T-helper 9 cell (primary cell): ENCODE measurements around the gene PPP2R3B.
"Not testable (repeated sequence)": the region's sequence is repeated elsewhere in the genome, so short reads cannot be mapped to it uniquely, and the experiment has no call there.

ENCODE experiments used
- DNase-seq: peaks from one replicate; pipeline ENCODE4 v3.0.0-alpha.2; 2020

Gene PPP2R3B

DNA sequence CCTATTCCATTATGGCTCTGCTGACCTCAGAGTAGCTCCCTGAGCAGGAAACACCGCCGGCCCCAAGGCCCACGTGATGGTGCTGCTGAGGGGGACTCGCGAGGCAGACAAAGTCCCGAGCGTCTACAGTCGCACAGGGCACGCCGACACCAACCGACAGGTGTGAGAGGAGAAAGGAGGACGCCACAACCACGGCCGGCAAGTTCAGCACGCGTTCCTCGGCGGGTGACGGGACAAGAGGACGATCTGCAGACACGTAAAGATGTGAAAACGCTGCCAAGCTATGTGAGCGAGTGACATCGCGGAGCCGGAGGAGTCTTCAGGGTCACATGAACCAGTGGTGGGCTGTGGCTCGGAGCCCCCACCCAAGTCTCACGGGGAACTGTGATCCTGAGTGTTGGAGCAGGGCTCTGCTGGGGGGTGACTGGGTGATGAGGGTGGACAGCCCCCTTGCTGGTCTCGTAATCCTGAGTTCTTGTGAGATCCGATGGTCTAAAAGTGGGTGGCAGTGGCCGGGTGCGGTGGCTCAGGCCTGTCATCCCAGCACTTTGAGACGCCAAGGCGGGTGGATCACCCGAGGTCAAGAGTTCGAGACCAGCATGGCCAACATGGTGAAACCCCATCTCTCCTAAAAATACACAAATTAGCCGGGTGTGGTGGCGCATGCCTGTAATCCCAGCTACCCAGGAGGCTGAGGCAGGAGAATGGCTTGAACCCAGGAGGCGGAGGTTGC lies 34.0 kb downstream of the PPP2R3B start:
- no peak for DNase-seq

DNA sequence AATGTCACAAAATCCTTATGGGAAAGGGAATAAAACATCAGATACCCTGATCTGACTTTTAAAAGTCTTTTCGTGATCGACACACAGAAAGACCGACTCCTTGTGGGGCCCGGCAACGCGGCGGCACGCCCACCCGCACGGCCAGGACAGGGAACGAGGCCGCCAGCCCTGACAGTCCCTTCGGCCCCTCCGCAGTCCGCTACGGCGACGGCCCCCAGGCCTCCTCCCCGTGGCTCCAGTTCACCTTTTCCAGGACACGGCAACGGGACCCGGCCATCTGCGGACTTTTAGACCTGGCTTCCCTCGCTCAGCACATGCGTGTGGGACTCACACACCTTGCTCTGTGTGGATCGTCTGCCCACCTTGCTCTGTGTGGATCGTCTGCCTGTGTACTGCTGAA lies 34.5 kb downstream of the PPP2R3B start:
- no peak for DNase-seq

DNA sequence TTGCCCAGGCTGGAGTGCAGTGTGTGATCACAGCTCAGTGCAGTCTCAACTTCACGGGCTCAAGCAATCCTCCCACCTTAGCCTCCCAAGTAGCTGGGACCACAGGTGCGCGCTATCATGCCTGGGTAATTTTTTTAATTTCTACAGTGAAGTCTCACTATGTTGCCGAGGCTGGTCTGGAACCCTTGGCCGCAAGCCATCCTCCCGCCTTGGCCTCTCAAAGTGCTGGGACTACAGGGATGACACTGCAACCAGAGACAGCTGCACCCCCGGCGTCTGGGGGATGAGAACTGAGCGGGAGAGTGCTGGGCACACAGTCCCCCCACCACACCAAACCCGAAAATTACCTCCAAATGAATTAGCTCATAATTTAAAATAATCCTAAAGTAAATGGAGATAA lies 35.0 kb downstream of the PPP2R3B start:
- no peak for DNase-seq

DNA sequence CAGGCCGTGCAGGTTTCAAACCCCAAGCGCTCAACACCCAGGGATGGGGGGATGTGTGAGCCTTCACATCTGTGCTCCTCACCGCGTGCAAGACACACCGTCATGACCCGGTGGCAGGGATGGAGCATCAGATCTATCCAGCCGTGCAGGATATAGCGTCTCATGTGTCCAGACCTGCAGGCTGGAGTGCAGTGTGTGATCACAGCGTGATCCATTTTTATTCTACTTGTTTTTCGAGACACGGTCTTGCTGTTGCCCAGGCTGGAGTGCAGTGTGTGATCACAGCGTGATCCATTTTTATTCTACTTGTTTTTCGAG lies 35.4 kb downstream of the PPP2R3B start:
- DNase-seq, result not testable (repeated sequence)

DNA sequence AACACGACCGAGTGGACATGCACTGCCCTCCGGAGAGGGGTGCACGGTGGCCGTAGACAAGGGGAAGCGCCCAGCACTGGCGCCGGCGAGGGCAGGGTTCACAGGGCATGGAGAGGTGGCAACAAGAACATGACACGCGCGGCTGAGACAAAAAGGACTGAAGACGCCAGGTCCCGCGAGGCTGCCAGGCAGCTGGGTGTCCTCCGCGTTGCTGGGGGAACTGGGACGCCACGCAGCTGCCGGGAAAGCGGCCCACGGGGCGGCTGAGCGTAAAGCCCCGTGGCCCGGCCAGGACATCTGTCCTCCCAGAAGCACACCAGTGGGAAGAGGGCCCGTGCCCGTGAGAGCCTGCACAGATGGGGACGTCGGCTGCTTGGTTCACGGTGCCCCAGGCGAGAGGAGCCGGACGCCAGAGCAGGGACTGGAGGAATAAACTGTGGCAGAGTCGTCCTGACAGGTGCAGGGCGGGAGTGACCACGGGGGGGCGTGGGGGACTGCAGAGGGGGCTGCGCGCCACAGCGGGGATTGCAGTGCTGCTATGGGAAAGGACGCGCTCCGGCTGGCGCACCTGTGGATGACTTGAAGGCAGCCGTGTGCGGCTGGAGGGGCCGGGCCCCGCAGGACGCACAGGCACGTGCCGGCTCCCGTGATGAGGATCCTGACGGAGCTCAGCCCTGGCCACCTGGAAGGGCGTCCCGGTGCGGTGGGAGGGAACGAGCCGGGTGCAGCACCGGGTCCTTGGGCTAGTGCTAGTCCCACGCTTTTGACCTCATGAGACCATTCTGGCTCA lies 36.0 kb downstream of the PPP2R3B start:
- DNase-seq, result no peak

DNA sequence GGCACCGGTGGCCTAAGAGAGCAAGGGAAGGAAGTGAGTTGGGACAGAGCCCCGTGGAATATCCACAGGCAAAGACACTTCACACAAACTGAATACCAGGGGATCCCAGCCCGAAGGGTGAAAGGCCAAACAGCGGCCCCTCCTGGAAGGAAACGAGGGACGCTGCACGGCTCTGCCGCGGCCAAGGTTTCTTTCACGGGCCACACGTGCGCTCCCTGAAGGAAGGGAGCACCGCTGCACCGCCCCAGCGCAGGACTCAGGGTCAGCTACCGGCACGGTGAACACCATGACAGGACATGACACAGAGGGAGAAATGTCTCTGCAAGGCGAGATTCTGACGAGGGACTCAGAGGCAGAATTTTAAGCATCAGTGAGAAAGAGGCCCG lies 36.6 kb downstream of the PPP2R3B start:
- DNase-seq, result no peak

DNA sequence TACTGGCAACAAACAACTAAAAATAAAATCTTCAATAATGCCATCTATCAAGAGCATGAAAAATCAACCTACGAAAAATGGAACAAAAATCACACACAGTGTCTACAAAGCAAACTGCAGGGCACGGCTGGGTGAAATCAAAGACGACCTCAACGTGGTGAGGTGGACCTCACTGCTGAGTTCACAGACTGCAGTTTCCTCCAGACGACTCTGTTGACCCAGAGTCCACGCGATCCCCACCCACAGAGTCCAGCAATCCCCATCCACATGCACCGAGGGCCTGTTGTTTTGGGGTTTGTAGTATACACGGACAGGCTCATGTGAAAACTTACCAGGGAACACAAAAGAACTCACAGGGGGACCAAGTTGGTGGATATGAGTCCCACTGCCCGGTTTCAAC lies 37.0 kb downstream of the PPP2R3B start:
- no peak for DNase-seq

DNA sequence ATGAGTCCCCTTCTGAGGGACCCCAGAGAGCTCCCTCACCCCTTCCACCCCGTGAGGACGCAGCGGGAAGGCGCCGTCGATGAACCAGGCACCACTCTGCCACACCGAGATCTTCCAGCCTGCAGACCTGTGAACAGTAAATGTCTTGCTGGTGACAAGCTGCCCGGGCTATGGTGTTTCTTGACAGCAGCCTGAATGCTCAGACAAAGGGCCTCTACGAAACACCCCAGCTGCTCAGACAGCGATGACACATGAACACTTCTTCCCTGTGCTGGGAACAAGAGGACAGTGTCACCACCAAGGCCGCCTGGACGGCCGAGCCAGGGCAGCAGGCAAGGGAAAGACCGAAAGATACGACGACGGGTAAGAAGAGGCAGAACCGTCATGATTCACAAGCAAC lies 37.5 kb downstream of the PPP2R3B start:
- DNase-seq, result no peak

DNA sequence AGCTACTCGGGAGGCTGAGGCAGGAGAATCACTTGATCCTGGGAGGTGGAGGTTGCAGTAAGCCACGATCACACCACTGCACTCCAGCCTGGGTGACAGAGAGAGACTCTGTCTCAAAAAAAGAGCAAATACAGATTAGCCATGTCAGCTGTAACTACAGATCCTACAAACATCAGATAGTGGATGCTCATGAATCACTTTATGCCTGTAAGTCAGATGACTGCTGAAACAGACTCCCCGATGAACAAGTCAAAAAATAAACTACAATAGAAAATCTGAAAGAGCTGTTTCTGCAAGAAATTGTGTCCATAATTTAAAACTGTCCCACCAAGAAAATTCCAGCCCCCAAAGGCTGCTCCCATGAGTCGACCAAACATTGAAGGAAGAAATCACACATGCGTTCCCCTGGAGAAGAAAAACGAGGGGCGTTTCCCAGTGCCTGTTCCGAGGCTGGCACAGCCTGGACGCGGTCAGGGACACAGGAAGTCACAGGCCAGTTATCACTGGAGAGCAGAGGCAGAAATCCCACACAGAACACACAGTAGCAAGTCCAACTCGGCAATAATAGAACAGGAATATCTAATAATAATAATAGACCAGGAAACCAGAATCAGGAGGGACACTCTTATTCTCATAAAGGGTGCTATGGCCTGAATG lies 38.1 kb downstream of the PPP2R3B start:
- no peak for DNase-seq

DNA sequence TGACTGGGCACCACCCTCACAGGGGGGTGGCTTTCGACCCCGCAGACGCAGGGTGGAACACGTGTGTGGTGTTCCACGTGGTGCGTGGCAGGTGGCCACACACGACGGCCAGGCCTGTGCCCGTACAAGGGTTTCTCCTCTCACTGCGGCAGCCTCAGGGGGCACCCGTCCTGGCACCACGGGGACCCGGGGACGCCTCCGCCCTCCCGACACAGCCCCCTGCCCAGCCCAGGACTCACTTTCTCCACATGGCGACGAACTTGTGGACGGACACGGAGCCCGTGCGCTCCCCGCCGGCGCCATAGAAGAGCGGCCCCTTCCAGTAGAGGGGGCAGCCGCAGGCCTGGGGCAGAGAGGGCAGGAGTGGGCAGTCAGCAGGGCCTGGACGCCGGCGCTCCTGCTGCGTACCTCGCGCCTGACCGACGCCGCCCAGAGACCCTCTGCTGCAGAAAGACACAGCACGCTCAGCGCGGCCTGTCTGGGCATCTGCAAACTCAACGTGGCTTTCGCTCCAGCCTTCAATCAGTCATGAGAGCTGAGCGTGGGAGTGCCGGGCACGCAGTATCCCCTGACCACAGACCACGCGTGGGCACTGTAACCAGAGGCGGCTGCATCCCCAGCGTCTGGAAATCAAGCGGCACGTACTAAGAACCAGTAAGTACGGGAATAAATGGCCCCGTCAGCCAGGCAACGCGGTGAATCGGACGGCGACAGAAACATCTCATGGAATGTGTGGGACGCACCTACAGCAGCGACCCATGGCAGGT lies 39.2 kb downstream of the PPP2R3B start:
- no peak for DNase-seq

DNA sequence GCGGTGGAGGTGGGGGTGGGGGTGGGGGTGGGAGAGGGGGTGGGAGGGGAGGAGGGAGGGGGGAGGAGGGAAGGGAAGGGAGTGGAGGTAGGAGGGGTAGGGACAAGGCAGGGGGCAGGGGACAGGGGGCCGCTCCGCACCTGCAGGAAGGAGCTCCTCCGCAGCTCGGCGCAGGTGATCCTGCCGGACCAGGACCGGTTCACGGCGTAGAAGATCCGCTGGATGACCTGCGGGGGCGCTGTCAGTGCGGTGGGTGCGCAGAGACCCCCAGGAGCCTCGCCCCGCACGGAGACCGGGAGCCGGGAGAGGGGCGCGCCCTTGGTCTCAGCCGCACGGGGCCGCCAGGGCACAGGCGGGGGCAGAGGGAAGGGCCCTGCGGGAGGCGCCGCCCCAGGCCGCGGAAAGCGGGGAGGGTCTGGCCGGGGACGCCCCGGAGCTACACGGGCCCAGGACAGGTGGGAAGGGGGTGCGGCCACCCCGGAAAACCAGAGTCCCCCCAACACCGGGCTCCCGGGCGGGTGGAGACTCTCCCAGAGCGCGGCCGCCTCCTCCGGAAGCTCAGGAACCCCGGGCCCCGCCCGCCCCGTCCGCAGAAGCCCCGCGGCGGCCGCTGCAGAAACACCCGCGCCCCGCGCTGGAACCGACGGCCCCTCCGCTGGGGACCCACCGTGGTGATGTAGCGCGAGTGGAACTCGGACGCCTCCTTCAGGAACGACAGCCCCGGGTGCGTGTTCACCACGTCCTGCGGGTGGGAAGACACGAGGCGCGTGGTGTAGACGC lies 40.5 kb downstream of the PPP2R3B start:
- DNase-seq, result no peak

DNA sequence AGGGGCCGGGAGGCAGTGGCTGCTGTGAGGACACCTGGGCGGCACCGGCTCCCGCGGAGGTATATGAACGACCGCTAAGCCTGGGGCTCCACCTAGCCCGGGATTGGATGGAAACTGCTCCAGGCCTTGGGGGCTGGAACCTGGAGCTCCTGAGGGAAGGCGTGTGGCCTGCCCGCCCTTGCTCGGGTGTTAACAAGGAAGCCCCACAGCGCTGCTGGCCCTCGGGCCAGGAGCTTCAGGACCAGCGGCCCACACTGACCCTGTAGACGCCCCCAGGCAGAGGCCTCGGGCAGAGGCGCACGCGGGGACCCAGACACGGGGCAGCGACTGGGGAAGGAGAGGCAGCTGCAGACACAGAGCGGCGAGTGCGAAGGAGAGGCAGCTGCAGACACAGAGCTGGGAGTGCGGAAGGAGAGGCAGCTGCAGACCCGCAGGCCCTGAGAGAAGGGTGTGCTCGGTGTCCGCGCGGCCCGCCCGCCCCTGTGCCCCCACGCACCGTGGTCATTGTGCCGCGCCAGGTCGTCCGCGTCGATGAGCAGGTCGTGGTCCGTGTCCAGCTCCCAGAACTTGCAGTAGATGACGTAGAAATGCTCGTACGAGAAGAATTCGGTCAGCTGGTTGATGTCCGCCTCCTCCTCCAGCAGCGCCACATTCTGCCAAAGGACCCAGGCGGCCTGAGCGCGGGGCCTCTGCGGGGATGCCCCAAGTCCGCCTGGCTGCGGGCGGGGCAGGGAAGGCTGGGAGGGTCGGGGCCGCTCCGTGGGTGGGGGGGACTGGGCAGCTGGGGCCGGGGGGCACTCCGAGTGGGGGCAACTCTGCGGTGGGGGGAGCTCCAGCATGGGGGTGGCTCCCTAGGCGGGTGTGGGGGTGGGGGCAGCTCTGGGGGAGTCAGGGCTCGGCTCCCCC lies 41.4 kb downstream of the PPP2R3B start:
- no peak for DNase-seq

DNA sequence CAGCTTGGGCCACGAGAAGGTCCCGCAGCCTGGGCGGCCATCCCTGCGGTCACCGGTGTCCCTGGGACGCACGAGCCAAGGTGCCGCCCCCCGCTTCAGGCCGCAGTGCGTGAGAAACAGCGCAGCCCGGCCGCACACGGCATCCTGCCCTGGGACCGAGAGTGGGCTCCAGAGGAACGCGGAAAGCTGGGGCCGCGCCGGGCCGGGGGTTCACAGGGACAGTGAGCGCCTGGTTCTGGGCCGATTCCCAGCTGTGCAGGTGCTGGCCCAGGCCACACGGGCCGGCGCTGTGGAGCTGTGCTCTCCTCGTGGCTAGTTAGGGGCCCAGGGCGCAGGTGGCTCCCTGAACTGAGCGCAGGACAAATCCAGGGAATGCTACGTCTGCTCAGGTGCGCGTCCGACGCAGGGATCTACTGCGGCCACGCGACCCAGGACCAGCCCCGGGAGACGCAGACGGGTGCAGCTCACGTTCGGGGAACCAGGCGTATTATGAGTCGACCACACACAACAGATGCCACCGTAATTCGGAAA lies 42.3 kb downstream of the PPP2R3B start:
- DNase-seq, result no peak

DNA sequence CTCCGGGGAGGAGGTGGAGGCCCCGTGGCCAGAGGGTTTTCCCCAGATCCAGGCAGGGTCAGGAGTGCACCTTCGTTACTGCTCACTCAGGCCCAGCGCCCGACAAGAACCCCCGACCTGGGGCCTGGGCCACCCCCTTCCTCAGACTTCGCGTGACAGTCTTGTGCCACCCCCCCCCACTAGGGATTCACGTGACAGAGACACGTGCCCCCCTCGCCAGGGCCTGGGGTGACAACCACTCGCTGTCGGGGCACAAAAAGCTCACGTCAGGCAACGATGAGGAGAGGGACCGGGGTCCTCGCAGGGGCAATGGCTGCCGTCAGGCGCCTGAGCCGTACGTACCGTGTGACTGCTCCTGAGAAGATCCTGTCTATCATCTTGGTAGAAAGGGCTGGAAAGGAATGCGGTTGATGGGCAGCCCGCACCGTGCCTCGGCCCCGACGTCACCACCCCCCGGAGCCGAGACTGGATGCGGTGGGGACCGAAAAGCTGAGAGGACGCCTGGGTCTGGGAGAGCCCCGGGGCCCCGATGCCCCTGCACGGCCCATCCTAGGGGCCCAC lies 45.1 kb downstream of the PPP2R3B start:
- no peak for DNase-seq

DNA sequence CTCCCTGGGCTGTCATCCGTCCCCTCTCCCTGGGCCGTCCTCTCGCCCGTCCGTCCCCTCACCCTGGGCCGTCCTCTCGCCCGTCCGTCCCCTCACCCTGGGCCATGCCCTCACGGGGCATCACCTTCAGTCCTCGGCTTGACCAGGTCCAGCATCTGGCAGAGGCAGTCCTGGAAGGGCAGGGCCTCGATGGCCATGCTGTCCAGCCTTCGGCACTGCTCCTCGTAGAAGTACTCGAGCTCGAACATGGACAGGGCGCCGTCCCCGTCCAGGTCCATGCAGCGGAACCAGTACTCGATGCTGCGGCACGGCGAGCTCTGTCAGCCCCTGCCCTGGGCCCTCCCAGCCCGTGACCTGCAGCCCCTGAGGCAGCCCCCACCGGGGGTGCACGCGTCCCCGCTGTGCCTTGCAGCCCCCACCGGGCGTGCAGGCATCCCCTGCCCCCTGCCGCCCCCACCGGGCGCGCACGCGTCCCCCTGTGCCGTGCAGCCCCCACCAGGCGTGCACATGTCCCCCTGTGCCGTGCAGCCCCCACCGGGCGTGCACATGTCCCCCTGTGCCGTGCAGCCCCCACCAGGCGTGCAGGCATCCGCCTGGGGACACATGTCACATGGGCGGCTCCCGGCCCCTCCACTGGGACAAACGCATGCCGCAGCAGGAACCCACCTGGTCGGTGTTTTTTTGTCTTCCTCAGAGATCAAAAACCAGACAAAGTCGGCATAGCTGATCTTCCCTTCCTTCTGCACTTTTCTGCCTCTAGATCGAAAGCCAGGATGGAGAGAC lies 45.9 kb downstream of the PPP2R3B start:
- no peak for DNase-seq

DNA sequence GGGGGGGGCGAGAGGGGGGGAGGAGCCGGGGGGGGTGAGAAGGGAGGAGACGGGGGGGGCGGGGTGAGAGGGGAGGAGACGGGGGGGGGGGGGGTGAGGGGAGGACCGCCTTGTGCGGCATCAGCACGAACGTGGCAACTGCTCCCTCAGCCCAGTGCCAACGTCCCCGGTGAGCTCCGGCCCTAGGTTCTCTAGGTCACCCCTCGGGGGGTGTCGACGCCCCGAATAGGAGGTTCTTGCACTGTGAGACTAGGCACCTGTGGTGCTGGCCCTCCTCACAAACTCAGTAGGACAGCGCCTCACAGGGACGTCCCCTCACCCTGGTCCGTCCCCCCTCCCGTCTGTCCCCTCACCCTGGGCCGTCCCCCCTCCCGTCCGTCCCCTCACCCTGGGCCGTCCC lies 46.6 kb downstream of the PPP2R3B start:
- DNase-seq, result no peak

DNA sequence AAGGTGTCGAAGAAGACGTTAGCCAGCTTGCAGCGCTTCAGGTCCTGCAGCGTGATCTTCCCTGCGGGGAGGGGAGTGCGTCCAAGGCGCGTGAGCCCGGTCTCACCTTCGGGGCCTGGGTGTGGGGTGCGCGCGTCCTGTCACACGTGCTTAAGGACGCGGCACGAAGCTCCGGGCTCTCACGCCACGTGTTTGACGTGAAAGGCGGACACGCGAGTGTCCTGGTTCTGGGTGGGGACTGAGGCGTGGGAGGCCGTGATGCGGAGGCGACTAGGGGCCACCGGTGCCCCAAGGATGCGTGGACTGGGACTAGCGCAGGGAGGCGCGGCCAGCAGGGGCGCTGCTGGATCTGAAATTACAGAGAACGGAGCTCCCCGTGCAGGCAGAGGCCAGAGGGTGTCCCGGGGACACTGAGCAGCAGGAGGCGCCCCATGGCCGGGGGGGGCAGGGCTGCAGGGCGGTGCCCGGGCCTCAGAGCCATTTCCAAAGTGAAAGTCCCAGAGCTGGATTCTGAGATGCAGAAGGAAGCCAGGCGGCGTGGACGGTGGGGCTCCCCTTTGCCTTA lies 47.8 kb downstream of the PPP2R3B start:
- DNase-seq, result no peak

DNA sequence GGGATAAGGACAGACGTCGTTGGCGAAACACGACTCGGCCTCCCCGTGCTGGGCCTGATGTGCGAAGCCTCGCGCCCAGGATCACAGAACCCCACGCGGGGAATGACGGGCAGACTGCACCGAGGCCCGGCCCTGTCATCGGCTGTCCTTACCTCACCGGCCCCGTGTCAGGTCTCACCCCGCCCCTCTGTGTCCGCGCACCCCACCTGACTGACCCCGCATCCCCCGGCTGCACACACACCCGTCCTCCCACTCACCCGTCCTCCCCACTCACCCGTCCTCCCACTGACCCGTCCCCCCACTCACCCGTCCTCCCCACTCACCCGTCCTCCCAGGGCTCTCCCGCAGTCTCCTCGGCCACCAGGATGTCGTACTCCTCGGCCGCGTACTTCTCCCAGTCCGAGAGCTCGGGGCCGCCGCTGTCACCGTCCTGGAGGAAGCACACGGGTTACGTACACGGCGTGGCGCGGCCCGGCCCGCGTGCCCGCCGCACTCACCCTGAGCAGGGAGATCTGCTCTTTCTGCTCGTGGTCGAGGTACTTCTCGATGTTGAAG lies 48.3 kb downstream of the PPP2R3B start:
- no peak for DNase-seq

DNA sequence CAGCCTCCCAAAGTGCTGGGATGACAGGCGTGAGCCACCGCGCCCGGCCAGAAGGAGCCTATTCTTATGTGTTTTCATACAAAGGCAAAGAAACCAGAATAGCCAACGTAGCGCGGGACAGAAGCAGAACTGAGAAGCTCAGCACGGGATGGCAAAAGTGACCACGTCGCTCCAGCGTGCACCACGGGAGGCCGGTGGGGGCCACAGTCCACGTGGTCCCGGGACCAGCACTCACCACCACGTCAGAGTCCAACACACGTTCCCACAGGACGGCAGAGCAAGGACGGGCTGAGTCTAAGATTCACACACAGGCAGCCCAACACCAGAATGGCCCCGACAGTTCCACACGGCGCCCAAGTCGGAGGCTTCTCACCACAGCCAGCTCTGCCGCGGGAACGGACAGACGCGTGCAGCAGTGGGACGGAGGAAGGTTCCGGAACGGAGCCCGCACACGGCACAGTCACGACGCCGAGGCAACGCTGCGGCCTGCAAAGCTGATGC lies 49.3 kb downstream of the PPP2R3B start:
- DNase-seq, result no peak
